ENCODE measurements around the gene SLITRK5. TPM values are rescaled to one million over a fixed set of nuclear protein-coding genes. Genes with fewer than 3 reads are reported as not detected.

SLITRK5 gene
- total RNA-seq, 2 donors from 2014 or later, result under 0.01 to 0.33 TPM

GRCh38 chr13:87709947-87710346 lies 38.8 kb downstream of the SLITRK5 start:
- no peak overlapping the region for H3K4me3 ChIP-seq
- ATAC-seq, result no peak
- H3K4me1 ChIP-seq, result no peaks in the 10 kb centered on the region
- H3K27me3 ChIP-seq, result no peaks in the 10 kb centered on the region
- 44 to 62% methylated on average over 1 of the region's 1 CpG for WGBS, 2 donors
- DNase-seq, result no peak
- no peak overlapping the region for H3K27ac ChIP-seq
- H3K9me3 ChIP-seq, result no peaks in the 10 kb centered on the region
- H3K36me3 ChIP-seq (replicated peaks in 1 of 2; ENCODE audit: insufficient read depth in 1 of 2, low read depth in 2 of 2), result no peaks in the 10 kb centered on the region
- intact Hi-C loops (cut with DNase I), result no loop called here
- TF ChIP-seq POLR2A (IDR thresholded peaks at IDR 0.05), result no peak

- WGBS, 2 donors, result 45 to 47% methylated on average over 2 of the region's 2 CpGs
- Histone ChIP-seq H3K27me3 (no peaks in the 10 kb centered on the region), H3K4me1 (no peaks in the 10 kb centered on the region), H3K4me3 (no peak overlapping the region), H3K9me3 (no peaks in the 10 kb centered on the region), H3K36me3 (replicated peaks in 1 of 2; ENCODE audit: insufficient read depth in 1 of 2, low read depth in 2 of 2) (no peaks in the 10 kb centered on the region), H3K27ac (no peak overlapping the region)
- ATAC-seq (no peak), DNase-seq (no peak)
- intact Hi-C loops (cut with DNase I), result no loop called here
- no peak for TF ChIP-seq POLR2A (IDR thresholded peaks at IDR 0.05)
- no peak for TF ChIP-seq CTCF (IDR thresholded peaks at IDR 0.05)
These were observed 40.8 kb downstream of the SLITRK5 start for GRCh38 chr13:87712012-87712411.

All from body of pancreas (tissue), 4 donors.